NCI-H1105 treated with DMSO at 0.1 percent for 48 hours (cell line): Measurements from ENCODE around the gene FUT2.
"Not testable (repeated sequence)": the region's sequence is repeated elsewhere in the genome, so short reads cannot be mapped to it uniquely, and the experiment has no call there.

Source experiments
- DNase-seq: peaks from one replicate; lab custom pipeline; 2025; lab: John Stamatoyannopoulos, UW

The FUT2 gene

DNA sequence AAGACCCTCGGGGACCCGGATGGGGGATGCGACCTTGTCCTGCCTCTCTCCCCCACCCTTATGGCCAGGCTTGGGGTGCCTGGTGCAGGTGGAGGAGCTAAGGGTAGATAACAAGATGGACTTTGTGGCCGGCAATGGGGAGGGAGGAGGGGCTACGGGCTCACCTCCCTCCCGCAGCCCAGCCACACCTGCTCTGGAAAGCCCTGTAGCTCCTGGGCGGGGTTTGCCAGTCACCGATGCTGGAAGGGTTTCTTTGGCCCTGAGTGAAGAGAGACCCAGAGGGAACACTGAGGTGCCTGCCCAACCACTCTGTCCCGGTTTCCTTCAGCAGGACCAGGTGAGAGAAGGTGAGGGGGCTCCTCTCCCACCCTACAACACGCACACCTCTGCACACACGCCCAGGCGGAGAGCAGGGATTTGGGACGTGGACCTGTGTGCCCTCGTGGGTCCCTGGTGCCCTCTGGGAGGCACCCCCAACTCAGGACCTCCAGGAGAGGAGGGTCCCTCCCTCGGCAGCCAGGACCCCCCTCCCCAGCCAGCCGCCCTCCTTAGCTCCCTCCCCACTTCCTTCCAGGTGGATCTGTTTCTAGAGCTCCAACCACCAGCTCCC is at the start of gene FUT2:
Gene FUT2, plus strand, starts transcription at position 229 of the 610 bp plus-strand sequence. CDS start 6,986 bp downstream, outside the sequence.
- no peak for DNase-seq

GRCh38 chr19:48646001-48646721 is 49.6 kb upstream of the FUT2 start, which contains the start of gene CA11:
Gene CA11 (minus strand): TSS chr19:48646187. CDS start chr19:48645632, 555 bp downstream.
- DNase-seq: peak; percentile 81

- peak; percentile 92 for DNase-seq
Observed at GRCh38 chr19:48646722-48647216, 49.0 kb upstream of the FUT2 start.

- no peak for DNase-seq
Observed at GRCh38 chr19:48648134-48648533, 47.6 kb upstream of the FUT2 start.

DNA sequence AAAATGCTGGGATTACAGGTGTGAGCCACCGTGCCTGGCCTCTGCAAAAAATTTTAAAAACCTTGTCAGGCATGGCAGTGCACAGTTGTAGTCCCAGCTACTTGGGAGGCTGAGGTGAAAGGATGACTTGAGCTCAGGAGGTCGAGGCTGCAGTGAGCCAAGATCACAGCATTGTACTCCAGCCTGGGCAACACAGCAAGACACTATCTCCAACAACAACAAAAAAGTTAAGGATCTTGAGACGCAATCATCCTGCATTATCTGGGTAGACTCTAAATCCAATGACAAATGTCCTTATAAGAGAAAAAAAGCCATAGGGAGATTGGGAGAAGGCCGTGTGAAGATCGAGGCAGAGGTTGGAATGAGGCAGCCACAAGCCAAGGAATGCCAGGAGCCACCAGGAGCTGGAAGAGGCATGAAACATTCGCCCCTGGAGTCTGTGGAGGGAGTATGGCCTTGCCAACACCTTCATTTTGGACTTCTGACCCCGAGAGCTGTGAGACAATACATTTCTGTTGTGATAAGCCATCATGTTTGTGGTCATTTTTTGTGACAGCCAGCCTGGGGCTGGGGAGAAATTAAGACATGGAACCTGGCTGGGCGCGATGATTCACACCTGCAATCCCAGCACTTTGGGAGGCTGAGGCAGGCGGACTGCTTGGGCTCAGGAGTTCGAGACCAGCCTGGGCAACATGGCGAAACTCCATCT is 44.6 kb upstream of the FUT2 start:
- DNase-seq: no peak

DNA sequence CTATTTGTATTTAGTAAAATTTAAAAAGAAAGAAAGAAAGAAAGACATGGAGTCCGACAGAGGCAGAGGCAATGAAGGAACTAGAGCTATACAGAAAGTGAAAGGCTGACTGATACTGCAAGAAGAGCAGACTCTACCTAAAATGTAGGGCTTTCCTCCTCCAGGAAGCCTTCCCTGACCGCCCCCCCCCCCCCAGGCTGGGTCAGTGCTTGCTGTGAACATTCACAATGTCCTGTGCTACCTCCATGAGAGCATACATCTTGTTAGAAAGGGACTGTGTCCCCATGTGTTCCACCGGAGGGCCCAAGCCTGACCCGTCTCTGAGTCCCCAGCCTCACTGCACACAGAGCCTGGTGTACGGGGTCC is 44.1 kb upstream of the FUT2 start:
- DNase-seq: no peak

DNA sequence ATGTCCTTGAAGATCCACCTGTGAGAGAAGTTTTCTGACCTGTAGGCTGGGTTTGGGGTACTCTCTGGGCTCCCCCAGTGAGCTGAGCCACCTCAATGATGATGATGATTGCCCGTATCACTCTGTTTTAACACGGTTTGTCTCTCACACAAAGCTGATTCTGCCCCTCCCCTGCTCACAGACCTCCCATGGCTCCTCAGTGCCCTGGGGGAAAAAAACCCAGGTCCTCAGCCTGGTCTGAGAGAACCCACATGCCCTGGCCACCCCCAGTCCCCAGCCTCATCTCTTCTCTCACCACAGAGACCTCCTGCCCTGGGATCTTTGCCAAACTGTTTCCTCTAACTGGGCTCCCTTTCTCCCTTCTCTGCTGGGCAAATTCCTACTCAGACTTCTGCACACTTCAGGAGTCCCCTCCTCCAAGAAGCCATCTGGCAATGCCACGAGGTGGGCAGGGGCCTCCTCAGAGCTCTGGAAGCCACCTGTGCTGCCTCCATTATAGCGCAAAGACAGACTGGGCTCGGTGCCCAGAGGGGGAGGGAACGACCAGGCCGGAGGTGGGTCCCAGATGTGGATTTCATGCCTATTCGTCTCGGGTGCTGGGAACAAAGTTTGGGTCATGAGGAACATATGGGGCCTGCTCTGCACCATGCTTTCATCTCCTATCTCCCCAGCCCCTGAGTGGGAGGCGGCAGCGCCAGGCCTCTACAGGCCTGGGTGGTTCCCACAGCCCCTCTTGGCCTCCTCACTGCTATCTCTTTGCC is 41.3 kb upstream of the FUT2 start:
- DNase-seq: peak; percentile 30

DNA sequence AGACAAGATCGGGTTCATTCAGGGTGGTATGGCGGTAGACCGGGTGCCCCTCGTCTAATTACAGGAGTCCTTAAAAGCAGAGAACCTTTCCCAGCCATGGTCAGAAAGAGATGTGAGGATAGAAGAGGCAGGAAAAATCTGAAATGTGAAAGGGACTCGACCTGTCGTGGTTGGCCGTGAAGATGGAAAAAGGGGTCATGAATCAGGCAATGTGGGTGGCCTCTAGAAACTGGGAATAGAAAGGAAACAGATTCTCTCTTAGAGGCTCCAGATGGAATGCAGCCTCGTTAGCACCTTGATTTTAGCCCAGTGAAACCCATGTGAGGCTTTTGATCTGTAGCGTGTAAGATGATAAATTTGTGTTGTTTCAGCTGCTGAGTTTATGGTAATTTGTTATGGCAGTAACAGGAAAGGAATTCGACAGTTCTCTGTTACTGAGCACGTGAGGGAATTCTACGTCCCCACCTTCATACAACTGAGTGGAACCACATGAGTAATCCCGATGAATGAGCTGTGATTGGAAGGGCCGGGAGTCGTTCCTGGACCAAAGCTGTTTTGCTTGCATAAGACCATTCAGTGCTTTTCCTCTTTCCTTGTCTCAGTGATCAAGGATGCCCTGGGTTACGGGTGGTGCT is 38.8 kb upstream of the FUT2 start:
- no peak for DNase-seq

GRCh38 chr19:48657828-48658227 is 37.9 kb upstream of the FUT2 start:
- DNase-seq: not testable (repeated sequence)

DNA sequence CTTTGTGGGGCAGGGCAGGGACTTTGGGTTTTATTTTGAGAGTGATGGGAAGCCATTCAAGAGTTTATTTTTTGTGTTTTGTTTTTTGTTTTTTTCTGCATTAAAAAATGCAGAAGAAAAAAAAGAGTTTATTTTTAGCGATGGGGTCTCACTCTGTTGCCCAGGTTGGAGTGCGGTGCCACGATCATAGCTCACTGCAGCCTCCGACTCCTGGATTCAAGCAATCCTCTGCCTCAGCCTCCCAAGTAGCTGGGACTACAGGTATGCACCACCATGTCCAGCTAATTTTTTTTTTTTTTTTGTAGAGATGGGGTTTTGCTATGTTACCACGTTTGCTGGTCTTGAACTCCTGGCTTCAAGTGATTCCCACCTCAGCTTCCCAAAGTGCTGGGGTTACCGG is 37.3 kb upstream of the FUT2 start:
- DNase-seq: no peak

DNA sequence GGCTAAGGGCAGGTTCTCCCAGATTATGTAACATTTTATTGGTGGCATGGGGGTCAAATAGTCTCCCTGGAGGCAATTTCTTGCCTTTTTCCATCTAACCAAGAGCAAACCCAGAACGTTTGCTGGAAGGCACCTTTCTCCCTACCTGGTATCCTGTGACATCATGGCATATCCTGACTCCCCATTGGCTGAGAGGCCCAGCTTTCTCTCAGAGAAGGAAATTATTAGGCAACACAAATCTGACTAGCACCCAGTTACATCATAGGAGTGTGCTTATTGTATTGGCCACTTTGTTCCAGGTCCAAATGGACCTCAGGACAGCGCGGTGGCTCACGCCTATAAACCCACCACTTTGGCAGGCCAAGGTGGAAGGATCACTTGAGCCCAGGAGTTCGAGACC is 36.0 kb upstream of the FUT2 start:
- no peak for DNase-seq

DNA sequence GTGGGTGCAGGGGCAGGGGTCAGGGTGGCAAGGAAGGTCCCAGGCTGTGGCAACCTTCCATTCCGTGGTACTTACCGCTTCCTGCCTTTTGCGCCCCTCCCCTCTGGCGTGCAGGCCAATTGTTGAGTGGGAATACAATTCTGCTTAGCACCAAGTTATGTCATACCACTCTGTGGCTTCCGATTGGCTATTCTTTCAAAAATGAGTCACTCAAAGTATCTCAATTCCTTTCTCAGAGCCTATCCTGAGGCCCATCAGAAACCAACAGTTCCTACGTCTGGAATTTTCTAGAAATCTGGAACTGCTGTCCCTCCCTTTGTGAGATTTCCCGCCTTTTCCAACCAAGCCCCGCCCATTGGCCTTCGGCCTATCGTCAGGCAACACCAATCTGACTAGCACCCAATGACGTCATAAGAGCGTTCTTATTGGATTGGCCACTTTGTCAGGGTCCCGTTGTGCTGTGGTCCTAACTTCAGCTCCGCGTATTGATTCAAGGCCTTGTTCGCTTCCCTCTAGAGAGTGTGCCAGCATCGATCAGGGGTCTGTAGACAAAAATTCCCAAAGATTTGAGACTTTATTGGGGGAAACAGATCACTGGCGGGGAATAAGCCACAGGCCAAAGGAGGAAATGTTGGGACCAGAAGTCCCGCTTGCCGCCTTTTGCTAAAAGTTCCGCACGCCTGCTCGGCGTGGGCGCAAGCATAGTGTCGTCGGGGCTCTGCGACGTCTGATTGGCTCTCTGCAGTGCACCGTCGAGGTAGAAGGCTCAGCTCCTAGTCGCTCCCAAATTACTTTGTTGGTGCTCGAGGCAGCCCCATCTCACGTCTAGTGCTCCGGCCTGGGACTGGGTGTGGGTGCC is 34.7 kb upstream of the FUT2 start:
- DNase-seq: peak; percentile 3

DNA sequence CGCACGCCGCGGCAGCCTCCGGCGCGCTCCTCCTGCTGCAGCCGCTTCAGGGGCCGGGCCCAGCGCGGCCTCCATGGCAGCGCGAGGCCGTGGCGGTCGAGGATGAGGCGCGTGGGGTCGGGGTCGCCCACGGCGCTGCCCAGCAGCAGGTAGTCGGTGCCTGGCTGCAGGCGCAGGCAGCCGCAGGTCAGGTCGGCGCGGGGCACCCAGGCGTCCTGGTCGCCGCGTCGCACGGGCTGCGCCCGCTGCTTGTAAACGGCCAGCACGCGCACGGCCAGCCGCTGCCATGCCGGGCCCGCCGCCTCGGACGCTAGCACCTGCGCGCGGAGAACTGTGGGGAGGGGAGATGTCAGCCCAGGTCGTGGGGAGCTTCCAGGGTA is 34.1 kb upstream of the FUT2 start:
- DNase-seq: no peak

DNA sequence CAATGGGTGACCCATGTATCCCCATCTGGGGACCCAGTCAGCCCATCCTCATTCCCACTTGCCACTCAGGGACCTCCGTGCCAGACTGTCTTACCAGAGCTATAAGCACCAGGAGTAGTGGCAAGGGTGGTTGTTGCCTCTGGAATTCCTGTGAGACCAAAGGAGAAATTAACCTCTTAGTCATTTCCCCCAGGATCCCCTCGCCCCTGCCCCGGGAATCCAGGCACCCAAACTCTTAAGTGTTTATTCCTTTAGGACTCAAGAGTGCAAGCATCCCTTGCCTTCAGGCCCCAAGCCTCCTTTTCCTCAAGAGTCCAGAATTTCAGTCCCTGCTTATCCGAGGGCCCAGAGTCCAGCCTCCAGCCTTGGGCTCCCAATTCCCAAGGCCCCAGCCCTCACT is 32.1 kb upstream of the FUT2 start:
- no peak for DNase-seq

DNA sequence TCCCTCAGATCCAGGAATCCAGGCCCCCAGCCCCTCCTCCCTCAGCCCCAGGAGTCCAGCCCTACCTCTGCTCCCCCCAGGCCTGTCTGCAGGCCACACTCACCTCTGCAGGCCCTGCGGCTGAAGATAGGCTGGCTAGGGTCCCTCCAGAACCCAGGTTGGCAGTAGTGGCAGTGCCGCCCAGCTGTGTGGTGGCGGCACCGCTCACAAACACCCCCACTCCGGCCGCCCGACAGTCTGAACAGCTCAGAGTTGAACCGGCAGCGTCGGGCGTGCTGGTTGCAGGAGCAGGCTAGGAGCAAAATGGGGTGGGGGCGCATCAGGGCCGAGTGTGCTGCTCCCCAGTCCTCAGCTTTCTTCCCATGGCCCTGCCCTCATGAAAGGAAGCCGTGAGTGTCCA is 31.3 kb upstream of the FUT2 start:
- no peak for DNase-seq

- no peak for DNase-seq
Observed at GRCh38 chr19:48665786-48666185, 30.0 kb upstream of the FUT2 start.

DNA sequence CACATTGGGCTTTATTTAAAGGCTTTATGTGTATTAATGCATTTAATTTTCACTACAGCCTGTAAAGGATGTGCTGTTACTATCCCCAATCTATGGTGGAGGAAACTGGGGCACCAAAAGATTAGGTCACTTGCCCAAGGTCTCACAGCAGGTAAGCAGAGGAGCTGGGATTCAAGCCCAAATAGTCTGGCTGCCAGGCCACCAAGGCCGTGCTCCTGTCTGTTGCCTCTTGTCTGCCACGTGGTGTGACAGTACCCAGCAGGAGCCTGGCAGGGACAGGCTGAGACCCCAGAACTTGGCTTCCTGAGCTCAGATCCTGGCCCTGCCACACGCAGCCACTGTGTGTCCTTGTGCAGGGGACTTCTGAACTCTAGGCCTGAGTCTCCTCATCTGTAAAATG is 27.4 kb upstream of the FUT2 start:
- DNase-seq: no peak

- no peak for DNase-seq
Observed at GRCh38 chr19:48668761-48669160, 27.0 kb upstream of the FUT2 start.

- no peak for DNase-seq
Observed at GRCh38 chr19:48669903-48670668, 25.7 kb upstream of the FUT2 start.
